HG03108 (cell line): ENCODE results near the gene TMEM87B.

Experiments used
- ATAC-seq: cut with Tn5 transposase; IDR thresholded peaks from one replicate; pipeline ENCODE4 v1.9.1; 2021; ENCODE audit warnings: moderate library complexity; ENCODE audit not compliant: unreplicated experiment

Gene TMEM87B

GRCh38 chr2:112054847-112055729, at the start of gene TMEM87B:
TMEM87B (plus strand) TSS chr2:112055269; CDS start chr2:112055592, 323 bp downstream.
- peak; percentile 64 for ATAC-seq

- no peak for ATAC-seq
Measured at GRCh38 chr2:112005406-112006075, 49.5 kb upstream of the TMEM87B start.

- no peak for ATAC-seq
Measured at GRCh38 chr2:112006076-112006410, 49.0 kb upstream of the TMEM87B start.

- ATAC-seq = no peak
Measured at GRCh38 chr2:112007493-112007892, 47.6 kb upstream of the TMEM87B start.

- ATAC-seq = no peak
Measured at GRCh38 chr2:112008910-112009485, 46.1 kb upstream of the TMEM87B start.

- ATAC-seq = no peak
Measured at GRCh38 chr2:112010751-112011150, 44.3 kb upstream of the TMEM87B start.

GRCh38 chr2:112012556-112012955, 42.5 kb upstream of the TMEM87B start:
- no peak for ATAC-seq

- no peak for ATAC-seq
Measured at GRCh38 chr2:112018846-112019245, 36.2 kb upstream of the TMEM87B start.

- ATAC-seq = no peak
Measured at GRCh38 chr2:112019569-112019982, 35.5 kb upstream of the TMEM87B start.

GRCh38 chr2:112020561-112020960, 34.5 kb upstream of the TMEM87B start:
- no peak for ATAC-seq

- ATAC-seq = no peak
Measured at GRCh38 chr2:112021290-112021689, 33.8 kb upstream of the TMEM87B start.

GRCh38 chr2:112021781-112022231, 33.3 kb upstream of the TMEM87B start:
- no peak for ATAC-seq

- no peak for ATAC-seq
Measured at GRCh38 chr2:112023707-112024106, 31.4 kb upstream of the TMEM87B start.

GRCh38 chr2:112024231-112024630, 30.8 kb upstream of the TMEM87B start:
- no peak for ATAC-seq

GRCh38 chr2:112024896-112025491, 30.1 kb upstream of the TMEM87B start:
- no peak for ATAC-seq

GRCh38 chr2:112026509-112026908, 28.6 kb upstream of the TMEM87B start:
- no peak for ATAC-seq

- no peak for ATAC-seq
Measured at GRCh38 chr2:112027767-112028166, 27.3 kb upstream of the TMEM87B start.

GRCh38 chr2:112029164-112029563, 25.9 kb upstream of the TMEM87B start:
- ATAC-seq = no peak

GRCh38 chr2:112031473-112032223, 23.4 kb upstream of the TMEM87B start:
- ATAC-seq = no peak

GRCh38 chr2:112032224-112032586, 22.9 kb upstream of the TMEM87B start:
- no peak for ATAC-seq
